GM21576 (cell line): Measurements from ENCODE around the gene FNDC11.

ENCODE experiments used
- ATAC-seq: cut with Tn5 transposase; IDR thresholded peaks from one replicate; pipeline ENCODE4 v1.9.1; 2021; ENCODE audit warnings: mild to moderate bottlenecking, moderate library complexity; ENCODE audit not compliant: unreplicated experiment

Gene FNDC11

GRCh38 chr20:63578224-63579016, 24.5 kb downstream of the FNDC11 start:
- ATAC-seq: no peak

DNA sequence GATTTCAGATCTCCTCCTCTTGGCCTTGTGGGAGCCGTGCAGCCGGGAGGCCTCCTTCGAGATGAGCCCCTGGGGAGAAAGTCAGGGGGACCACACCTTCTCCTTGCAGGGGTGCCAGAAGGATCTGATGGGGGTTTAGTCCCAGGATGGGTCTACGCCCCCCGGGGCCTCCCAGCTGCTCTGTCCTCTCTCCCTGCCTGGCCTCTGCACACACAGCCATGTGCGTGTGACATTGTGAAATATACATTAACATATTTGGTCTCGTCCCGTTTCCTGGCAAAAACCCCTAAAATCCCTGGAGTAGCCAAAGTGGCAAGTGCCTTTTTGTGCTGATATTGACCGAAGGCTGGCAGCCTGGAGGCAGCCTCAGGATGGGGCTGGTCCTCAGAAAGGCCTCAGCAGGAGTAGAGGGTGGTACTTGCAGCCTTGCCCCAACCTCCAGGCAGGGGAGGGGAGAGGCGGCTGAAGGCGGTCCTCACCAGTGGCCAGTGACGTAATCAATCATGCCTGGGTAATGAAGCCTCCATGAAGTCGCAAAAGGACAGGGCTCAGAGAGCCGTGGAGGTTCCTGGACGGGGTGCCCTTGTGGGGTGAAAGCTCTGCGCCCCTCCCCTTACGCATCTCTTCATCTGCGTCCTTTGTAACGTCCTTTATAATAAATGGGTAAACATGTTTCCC, 25.2 kb downstream of the FNDC11 start:
- no peak for ATAC-seq

DNA sequence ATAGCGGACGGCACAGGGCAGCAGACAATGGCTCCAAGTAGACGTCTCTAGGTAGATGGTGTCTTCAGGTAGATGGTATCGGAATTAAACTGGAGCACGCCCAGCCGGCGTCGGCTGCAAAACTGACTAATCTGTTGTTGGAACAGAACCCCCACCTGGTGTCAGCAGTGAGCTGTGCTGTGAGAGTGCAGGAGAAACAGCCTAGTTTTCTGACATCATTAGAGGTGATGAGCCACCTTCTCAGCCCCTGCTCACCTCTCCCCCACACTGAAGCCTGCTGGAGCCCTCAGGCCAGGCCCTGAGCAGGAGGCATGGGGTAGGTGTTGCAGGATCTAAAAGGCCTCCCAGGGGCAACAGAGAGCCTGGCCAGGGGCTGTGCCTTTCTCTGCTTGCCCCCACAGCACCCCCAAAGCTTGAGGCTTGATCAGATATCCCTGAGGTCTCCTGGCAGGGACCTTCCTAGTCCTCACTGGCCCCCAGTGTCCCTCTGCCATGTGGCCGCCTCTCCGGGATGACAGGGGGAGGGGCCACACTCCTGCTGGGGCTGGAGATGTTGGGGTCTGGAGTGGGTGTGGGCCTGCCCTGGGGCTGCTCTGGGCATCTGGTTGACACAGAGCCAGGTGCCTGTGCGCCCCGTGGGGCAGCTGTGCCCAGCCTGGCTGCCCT, 27.0 kb downstream of the FNDC11 start:
- ATAC-seq: no peak

DNA sequence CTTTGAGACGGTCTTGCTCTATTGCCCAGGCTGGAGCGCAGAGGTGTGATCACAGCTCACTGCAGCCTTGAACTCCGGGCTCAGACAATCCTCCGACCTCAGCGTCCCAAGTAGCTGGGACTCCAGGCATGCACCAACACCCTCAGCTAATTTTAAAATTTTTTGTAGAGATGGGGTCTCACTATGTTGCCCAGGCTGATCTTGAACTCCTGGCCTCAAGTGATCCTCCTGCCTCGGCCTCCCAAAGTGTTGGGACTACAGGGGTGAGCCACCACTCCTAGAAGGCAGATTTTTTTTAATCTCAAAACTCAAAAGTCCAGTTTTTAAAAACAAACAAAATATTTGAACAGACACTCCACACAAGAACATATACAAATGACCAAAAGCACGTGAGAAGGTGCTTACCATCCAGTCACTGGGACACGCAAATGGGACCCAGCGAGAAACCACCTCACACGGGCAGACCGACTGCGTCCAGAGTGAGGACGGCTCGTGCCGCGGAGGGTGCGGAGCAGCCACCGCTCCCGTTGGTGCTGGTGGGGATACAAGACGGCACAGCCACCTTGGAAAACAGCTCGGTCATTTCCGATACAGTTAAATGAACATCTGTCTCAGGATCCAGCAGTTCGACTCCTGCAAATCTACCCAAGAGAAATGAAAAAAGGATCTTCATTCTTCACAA, 28.6 kb downstream of the FNDC11 start:
- no peak for ATAC-seq

DNA sequence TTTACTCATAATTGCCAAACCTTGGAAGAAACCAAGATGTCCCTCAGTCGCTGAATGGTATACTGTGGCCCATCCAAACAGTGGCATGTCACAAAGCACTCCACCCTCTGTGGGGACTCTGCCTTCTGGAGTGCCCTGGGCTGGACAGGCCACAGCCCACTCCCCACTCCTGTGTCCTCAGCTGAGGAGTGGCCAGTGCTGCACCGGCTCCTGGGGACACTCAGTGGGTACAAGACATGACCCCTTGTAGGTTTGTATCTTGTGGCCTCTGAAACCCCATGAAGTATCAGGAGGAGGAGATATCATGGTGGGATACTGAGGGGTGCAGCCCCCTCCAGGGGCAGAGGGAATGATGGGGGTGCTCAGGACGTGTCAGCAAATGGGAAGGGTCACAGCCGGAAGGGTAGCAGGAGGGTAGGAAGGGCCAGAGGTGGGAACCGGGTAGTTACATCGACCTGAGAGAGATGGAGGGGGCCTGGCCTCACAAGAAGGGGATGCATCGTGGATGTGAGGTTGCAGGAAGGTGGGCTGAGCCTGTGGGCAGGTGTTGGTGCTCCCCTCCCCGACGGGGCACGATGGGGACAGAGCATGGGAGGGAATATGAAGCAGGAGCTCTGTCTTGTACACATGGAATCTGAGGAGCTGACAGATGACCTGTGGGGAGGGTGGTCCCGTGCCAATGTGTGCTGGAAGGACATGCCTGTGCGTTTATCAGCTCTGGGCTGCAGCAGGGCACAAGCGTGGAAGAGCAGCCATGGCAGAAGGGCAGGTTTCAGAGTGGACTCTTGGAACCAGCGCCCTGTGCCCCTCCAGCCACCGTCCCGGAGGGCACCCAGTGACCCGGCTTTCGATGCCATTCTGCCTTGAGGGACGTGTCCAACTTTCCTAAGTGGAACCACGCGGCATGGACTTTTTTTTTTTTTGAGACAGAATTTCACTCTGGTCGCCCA, 31.9 kb downstream of the FNDC11 start:
- no peak for ATAC-seq

DNA sequence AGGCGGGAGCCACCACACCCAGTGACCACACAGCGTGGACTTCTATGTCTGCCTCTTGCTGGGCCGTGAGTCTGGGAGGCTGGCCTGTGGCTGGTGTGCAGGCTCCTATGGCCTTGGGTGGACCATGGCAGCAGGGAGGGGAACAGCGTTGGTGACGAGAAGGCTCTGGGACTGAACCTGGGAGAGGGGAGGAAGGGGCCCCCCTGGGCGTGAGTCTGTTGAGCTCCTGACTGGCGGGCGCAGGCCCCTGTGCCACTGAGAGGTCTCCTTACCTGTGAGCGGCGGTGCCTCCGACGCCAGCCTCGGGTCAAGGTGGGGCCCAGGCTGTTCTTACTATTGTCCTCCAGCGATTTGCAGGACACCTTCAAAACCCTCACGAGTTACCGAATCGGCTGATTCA, 32.8 kb downstream of the FNDC11 start:
- ATAC-seq: no peak

GRCh38 chr20:63587256-63587655, 33.3 kb downstream of the FNDC11 start:
- ATAC-seq: no peak

GRCh38 chr20:63587776-63588591, 34.0 kb downstream of the FNDC11 start:
- ATAC-seq: no peak

GRCh38 chr20:63588641-63589041, 34.7 kb downstream of the FNDC11 start:
- no peak for ATAC-seq

GRCh38 chr20:63589261-63590217, 35.6 kb downstream of the FNDC11 start:
- ATAC-seq: no peak

GRCh38 chr20:63590218-63591146, 36.5 kb downstream of the FNDC11 start:
- no peak for ATAC-seq

DNA sequence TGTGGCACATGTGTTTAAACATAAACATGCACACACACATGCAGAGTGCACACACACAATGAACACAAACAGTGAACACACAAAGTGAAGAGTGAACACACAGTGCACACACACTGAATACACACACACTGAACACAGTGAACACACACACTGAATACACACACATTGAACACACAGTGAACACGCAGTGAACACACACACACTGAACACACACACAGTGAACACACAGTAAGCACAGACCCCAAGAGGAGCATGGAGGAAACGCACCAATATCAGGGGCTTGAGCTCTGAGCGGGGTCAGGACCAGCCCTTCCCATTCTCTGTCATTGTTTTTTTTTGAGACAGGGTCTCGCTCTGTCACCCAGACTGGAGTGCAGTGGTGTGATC, 37.2 kb downstream of the FNDC11 start:
- no peak for ATAC-seq

GRCh38 chr20:63591786-63592355, 37.9 kb downstream of the FNDC11 start:
- no peak for ATAC-seq

- no peak for ATAC-seq
These were observed 38.7 kb downstream of the FNDC11 start for GRCh38 chr20:63592661-63593060.

DNA sequence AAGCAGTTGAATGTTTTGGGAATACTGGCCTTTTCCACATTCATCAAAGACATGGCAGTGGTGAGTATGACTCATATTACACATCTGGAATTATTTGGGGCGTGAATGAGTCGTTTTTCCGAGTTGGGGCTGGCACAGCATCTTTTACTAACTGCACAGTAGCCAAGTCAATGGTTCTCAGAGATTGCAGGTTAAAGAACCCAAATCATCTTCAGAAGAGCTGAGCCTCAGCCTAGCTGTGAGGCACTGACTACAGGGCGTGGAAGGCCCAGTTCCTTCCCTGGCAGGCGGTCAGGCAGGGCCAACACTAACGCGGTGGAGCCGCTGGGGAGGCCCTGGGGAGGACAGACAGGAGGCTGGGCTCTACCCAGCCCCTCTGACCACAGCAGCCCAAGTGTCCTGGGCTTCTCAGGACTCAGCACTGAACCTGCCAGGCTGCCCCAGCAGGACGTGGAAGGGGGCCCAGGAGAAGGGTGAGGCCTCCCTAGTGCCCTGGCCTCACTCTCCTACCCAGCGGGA, 40.1 kb downstream of the FNDC11 start:
- no peak for ATAC-seq

DNA sequence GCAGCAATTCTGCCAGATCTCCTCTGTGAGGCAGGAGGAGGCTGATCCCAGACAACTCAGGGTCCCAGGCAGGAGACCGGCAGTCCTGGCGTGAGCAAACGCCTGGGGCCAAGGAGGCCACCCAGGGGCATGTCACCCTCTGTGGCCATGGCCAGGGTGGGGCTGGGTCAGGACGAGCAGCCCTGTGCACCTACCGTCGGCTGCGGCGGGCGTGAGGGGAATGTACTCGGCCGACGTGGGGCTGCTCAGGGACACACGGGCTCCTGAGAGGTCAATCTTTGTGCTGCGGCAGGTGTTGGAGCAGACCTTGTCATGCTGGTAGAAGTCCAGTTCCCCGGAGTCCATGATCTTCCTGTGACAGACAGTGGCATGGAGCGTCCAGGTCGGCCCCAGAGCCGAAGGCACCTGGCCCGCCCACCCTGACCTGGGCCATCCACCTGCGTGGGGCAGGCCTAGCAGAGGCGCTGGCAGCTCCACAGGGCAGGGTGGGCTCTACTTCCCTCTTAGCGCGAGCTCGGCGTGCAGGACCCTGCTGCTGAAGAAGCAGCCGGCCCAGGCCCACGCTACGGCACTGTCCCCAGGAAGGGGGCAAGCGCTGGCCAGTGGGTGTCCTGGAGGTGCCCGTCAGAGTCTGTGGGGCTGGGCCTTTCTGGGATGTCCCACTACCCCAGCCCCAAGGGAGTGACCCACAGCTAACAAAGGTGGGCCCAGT, 41.6 kb downstream of the FNDC11 start:
- no peak for ATAC-seq
